ENCODE results near the gene CLDN20.

- TF ChIP-seq CTCF (conservative IDR thresholded peaks at IDR 0.05) (no peak), ZFX (IDR thresholded peaks at IDR 0.05) (no peak)
Measured at GRCh38 chr6:155247618-155248007, 16.2 kb upstream of the CLDN20 start.
